Ishikawa (cell line): ENCODE data around the gene MAGI2.

ENCODE experiments used
- CREB1 ChIP-seq: IDR thresholded peaks from 2 replicates; pipeline ENCODE4 v1.6.1; 2012; ENCODE audit warnings: low read depth
- EGR1 ChIP-seq: IDR thresholded peaks from 2 replicates; pipeline ENCODE4 v1.6.1; 2012
- TF ChIP-seq, protein P1 (sequence below): IDR thresholded peaks from 2 replicates; pipeline ENCODE4 v1.6.1; 2012

- TF ChIP-seq CREB1 (no peak), EGR1 (no peak)
- TF ChIP-seq, protein P1, sequence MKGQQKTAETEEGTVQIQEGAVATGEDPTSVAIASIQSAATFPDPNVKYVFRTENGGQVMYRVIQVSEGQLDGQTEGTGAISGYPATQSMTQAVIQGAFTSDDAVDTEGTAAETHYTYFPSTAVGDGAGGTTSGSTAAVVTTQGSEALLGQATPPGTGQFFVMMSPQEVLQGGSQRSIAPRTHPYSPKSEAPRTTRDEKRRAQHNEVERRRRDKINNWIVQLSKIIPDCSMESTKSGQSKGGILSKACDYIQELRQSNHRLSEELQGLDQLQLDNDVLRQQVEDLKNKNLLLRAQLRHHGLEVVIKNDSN, result no peak
Measured at GRCh38 chr7:79465551-79465950, 12.1 kb upstream of the MAGI2 start.
